Gastrocnemius medialis (tissue), 4 donors: Measurements from ENCODE around the gene RNF115. TPM values are rescaled to one million over a fixed set of nuclear protein-coding genes. Genes with fewer than 3 reads are reported as not detected.
"Not testable (repeated sequence)": the region's sequence is repeated elsewhere in the genome, so short reads cannot be mapped to it uniquely, and the experiment has no call there.

Source experiments
- ATAC-seq, 2 donors: fragments of 150-250 bp; one replicate each; pipeline ENCODE4 v1.9.1; 2016
- DNase-seq, 2 donors: peaks; one replicate each; pipeline ENCODE4 v3.0.0-alpha.2; 2019
- H3K27ac ChIP-seq, 4 donors: fragments of 200-600 bp; sonication (generic); 1 replicate in 1 of 4; 2 replicates in 3 of 4; pipeline ENCODE4 v1.5.1; 2016 to 2018; ENCODE audit warnings: mild to moderate bottlenecking in 2 of 4, moderate library complexity in 1 of 4
- H3K27me3 ChIP-seq, 3 donors: fragments of 200-600 bp; sonication (generic) in 2 of 3; 1 replicate in 1 of 3; 2 replicates in 2 of 3; pipeline versions ENCODE4 v1.5.1 to v1.6.0; 2016 to 2019; ENCODE audit warnings: mild to moderate bottlenecking in 1 of 3, moderate library complexity in 1 of 3
- H3K36me3 ChIP-seq, 2 donors: fragments of 200-600 bp; sonication (generic) in 1 of 2; one replicate each; pipeline ENCODE4 v1.5.1; 2017 to 2018
- H3K4me1 ChIP-seq, 2 donors: fragments of 200-600 bp; sonication (generic) in 1 of 2; one replicate each; pipeline ENCODE4 v1.5.1; 2016 to 2017; ENCODE audit warnings: mild to moderate bottlenecking in 2 of 2
- H3K4me3 ChIP-seq, 4 donors: fragments of 200-600 bp; sonication (generic) in 3 of 4; 1 replicate in 1 of 4; 2 replicates in 3 of 4; pipeline ENCODE4 v1.5.1; 2016 to 2019; ENCODE audit warnings: mild to moderate bottlenecking in 2 of 4
- H3K9me3 ChIP-seq, 3 donors: fragments of 200-600 bp; sonication (generic) in 2 of 3; 1 replicate in 1 of 3; 2 replicates in 2 of 3; pipeline ENCODE4 v1.5.1; 2016 to 2019
- CTCF ChIP-seq, 5 experiments: fragments of 450-650 bp in 3 of 5; fragments of 200-600 bp in 2 of 5; sonication (generic) in 2 of 5; IDR thresholded peaks in 4 of 5; conservative IDR thresholded peaks in 1 of 5; 1 replicate in 4 of 5; 2 replicates in 1 of 5; pipeline ENCODE4 v1.5.1; 2016 to 2019; ENCODE audit warnings: antibody characterized with exemption in 5 of 5, mild to moderate bottlenecking in 3 of 5, moderate library complexity in 3 of 5
- POLR2A ChIP-seq, 2 donors: fragments of 450-650 bp; IDR thresholded peaks; one replicate each; pipeline ENCODE4 v1.6.1; 2017; ENCODE audit warnings: antibody characterized with exemption in 2 of 2, mild to moderate bottlenecking in 2 of 2, moderate library complexity in 2 of 2
- in situ Hi-C, 4 donors: fragments of 200-750 bp; cut with MboI; loops; one replicate each; pipeline versions ENCODE4 v1.15.0 to v1.8.0; 2017; ENCODE audit warnings: low sequenced_read_pairs in 4 of 4
- intact Hi-C: fragments of 100-400 bp; cut with DNase I; formaldehyde crosslinking; loops from one replicate; pipeline ENCODE4 v1.15.1; 2023; ENCODE audit warnings: low total_unique reads
- total RNA-seq, 4 donors: library from RNA; depleted of rRNA; stranded (reverse); fragments of >200 nt; gene quantifications; one replicate each; pipeline versions ENCODE4 v1.1.0 to v1.2.3, GENCODE V29; 2016

RNF115 gene
- total RNA-seq, 4 donors from 2014 or later, result 16.1 to 65.4 (median 37.3) TPM

GRCh38 chr1:145845514-145846161 is 21.7 kb upstream of the RNF115 start, which contains the start of gene NUDT17:
TSS of gene NUDT17 (plus strand) at chr1:145845630. CDS start at chr1:145845641, 11 bp downstream.
- in situ Hi-C loops, result loop anchor here in 2 of 4 donors (5.0 to 10.0 kb wide), 2 partner anchors 167 to 169 kb away; no protein-coding TSS in a partner anchor
- intact Hi-C loops, result loop anchor here (1.0 kb wide), 2 partner anchors 21 to 168 kb away; partner anchors contain the start of genes POLR3C and RNF115
- TF ChIP-seq CTCF (IDR thresholded peaks at IDR 0.05 in 4 of 5, conservative IDR thresholded peaks at IDR 0.05 in 1 of 5) (peak; percentile 89 to 97 (median 94)), POLR2A (IDR thresholded peaks at IDR 0.05) (peak in 1 of 2 donors; percentile 8)
- ATAC-seq (peak; percentile 75 to 84), DNase-seq (peak; percentile 62 to 74)
- peak within 1 kb of the TSS; percentile 69 to 81 (median 77) for H3K27ac ChIP-seq
- H3K36me3 ChIP-seq, result peaks cover 0 to 53% of the 10 kb centered on the region in 2 donors
- H3K4me1 ChIP-seq, result peaks cover 6 to 14% of the 10 kb centered on the region in 2 donors
- no peaks in the 10 kb centered on the region for H3K9me3 ChIP-seq
- no peaks in the 10 kb centered on the region for H3K27me3 ChIP-seq
- peak within 1 kb of the TSS; percentile 51 to 65 (median 58) for H3K4me3 ChIP-seq

- Histone ChIP-seq H3K4me1 (peaks cover 6 to 14% of the 10 kb centered on the region in 2 donors), H3K27ac (peak overlapping the region; percentile 69 to 81 (median 77)), H3K4me3 (peak overlapping the region; percentile 51 to 65 (median 58)), H3K36me3 (peaks cover 0 to 53% of the 10 kb centered on the region in 2 donors), H3K9me3 (no peaks in the 10 kb centered on the region), H3K27me3 (no peaks in the 10 kb centered on the region)
- ATAC-seq, result peak; percentile 25 to 29
- no peak for DNase-seq
- intact Hi-C loops, result loop anchor here (1.0 kb wide), 2 partner anchors 21 to 168 kb away; partner anchors contain the start of genes POLR3C and RNF115
- in situ Hi-C loops, result loop anchor here in 2 of 4 donors (5.0 to 10.0 kb wide), 2 partner anchors 167 to 170 kb away; no protein-coding TSS in a partner anchor
- TF ChIP-seq CTCF (IDR thresholded peaks at IDR 0.05 in 4 of 5, conservative IDR thresholded peaks at IDR 0.05 in 1 of 5) (no peak), POLR2A (IDR thresholded peaks at IDR 0.05) (no peak)
These were observed 21.2 kb upstream of the RNF115 start for GRCh38 chr1:145845144-145845513.

- intact Hi-C loops, result no loop called here
- no peak for DNase-seq
- Histone ChIP-seq H3K27me3 (no peaks in the 10 kb centered on the region), H3K27ac (no peak overlapping the region), H3K9me3 (no peaks in the 10 kb centered on the region), H3K36me3 (peaks cover 0 to 54% of the 10 kb centered on the region in 2 donors), H3K4me3 (no peak overlapping the region), H3K4me1 (peaks cover 11 to 14% of the 10 kb centered on the region in 2 donors)
- ATAC-seq, result no peak
- no peak for TF ChIP-seq POLR2A (IDR thresholded peaks at IDR 0.05)
- TF ChIP-seq CTCF (IDR thresholded peaks at IDR 0.05 in 4 of 5, conservative IDR thresholded peaks at IDR 0.05 in 1 of 5), result no peak
- in situ Hi-C loops, result loop anchor here in 2 of 4 donors (5.0 to 10.0 kb wide), 2 partner anchors 169 to 172 kb away; no protein-coding TSS in a partner anchor
These were observed 19.1 kb upstream of the RNF115 start for GRCh38 chr1:145843031-145843430.

DNA sequence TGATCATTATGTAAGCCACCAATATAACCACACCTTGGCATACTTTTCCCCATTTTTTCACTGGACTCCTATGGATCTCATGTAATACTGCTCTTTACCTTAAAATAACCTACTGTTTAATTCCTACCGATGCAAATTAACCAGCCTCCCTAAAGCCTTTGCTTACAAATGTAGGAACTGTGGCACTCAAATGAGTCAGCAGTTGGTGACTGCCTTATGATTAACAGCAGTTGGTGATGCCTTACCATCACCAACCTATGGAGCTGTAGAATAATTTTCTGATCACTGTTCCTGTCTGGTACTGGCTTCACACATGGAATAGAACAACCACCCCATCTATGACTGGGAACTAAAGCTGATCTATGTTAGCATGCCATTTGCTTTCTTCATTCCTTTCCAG is 13.8 kb upstream of the RNF115 start:
- in situ Hi-C loops, result loop anchor here in 1 of 4 donors (10.0 kb wide), 1 partner anchor 63 kb away; no protein-coding TSS in a partner anchor
- intact Hi-C loops, result no loop called here
- DNase-seq (no peak), ATAC-seq (no peak)
- Histone ChIP-seq H3K9me3 (no peaks in the 10 kb centered on the region), H3K27me3 (no peaks in the 10 kb centered on the region), H3K4me3 (no peak overlapping the region), H3K27ac (no peak overlapping the region), H3K36me3 (peaks cover 4 to 97% of the 10 kb centered on the region in 2 donors), H3K4me1 (peaks cover 0 to 4% of the 10 kb centered on the region in 2 donors)
- no peak for TF ChIP-seq CTCF (IDR thresholded peaks at IDR 0.05 in 4 of 5, conservative IDR thresholded peaks at IDR 0.05 in 1 of 5)
- no peak for TF ChIP-seq POLR2A (IDR thresholded peaks at IDR 0.05)

GRCh38 chr1:145830810-145831209 is 6.9 kb upstream of the RNF115 start:
- in situ Hi-C loops, result loop anchor here in 1 of 4 donors (10.0 kb wide), 1 partner anchor 56 kb away; no protein-coding TSS in a partner anchor
- H3K27ac ChIP-seq, H3K27me3 ChIP-seq, DNase-seq, H3K4me3 ChIP-seq, H3K4me1 ChIP-seq, H3K9me3 ChIP-seq, intact Hi-C loops, ATAC-seq: not testable (repeated sequence)
- peaks cover 8 to 94% of the 10 kb centered on the region in 2 donors for H3K36me3 ChIP-seq
